GM12801 (cell line): ENCODE data around the gene HRCT1.

Experiments used
- CTCF ChIP-seq: IDR thresholded peaks from one replicate; pipeline ENCODE4 v1.5.1; 2011; ENCODE audit warnings: control low read depth; ENCODE audit not compliant: insufficient read length; ENCODE audit errors: extremely low read depth

Gene HRCT1

GRCh38 chr9:35909274-35909673, 3.3 kb downstream of the HRCT1 start, which contains the start of gene SPAAR:
Gene SPAAR, plus strand, starts transcription at chr9:35909490. Its CDS starts 974 bp downstream, at chr9:35910464.
- TF ChIP-seq CTCF = no peak

DNA sequence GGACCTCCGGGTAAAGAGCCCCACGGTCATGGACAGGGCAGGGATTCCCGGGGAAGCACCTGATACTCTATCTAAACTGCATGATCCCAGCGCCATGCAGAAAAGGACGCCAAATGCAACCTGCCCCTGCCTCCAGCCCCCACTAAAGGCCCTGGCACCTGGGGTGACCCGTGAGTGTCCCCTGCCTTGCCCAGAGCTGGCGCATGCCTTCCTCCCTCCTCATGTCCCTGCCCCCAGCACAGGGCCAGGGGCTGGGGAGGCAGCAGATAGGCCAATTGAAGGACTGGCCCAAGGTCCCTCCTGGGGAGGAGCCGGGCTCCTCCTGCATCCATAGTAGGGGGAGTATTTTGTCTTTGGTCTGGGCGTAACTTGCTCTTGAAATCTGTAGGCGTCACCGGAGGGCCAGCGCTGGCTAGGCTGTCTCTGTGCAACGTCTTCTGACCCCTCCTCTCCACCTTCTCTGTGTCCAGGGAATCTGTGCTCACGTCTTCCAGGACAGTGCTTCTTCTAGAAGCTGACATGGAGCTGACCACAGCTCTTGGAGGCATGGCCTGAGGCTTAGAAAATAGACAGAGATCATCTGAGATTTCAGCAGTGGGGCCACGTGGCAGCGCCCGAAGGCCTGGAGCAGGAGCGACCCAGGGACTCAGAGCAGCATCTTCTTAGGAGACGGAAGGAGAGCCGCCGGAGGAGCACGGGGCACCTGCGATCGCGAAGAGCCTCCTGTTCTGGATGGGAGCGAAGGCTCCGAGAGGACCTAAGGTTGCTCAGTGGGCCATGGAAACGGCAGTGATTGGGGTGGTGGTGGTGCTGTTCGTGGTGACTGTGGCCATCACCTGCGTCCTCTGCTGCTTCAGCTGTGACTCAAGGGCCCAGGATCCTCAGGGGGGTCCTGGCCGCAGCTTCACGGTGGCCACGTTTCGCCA, 3.9 kb downstream of the HRCT1 start:
- no peak for TF ChIP-seq CTCF

- TF ChIP-seq CTCF = no peak
Measured at GRCh38 chr9:35910613-35911359, 4.8 kb downstream of the HRCT1 start.

DNA sequence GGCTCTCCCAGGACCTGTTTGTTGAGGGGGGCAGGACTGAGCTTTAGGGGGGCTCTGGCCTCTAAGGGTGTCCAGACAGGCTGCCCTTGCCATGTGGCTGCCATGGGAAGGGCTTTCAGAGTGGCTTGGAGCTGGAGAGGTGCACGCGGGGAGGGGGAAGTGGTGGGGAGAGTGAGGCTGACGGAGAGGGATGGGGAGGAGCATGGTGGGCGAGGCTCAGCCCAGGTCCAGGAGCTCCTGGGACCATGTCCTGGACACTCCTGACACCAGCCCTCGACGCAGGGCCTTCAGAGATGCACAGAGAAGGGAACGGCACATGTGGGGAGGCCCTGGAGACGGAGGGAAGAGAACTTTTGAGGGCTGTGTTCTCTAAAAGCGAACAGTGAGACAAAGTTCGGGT, 5.7 kb downstream of the HRCT1 start:
- no peak for TF ChIP-seq CTCF

- TF ChIP-seq CTCF = no peak
Measured at GRCh38 chr9:35912791-35913400, 6.9 kb downstream of the HRCT1 start.

DNA sequence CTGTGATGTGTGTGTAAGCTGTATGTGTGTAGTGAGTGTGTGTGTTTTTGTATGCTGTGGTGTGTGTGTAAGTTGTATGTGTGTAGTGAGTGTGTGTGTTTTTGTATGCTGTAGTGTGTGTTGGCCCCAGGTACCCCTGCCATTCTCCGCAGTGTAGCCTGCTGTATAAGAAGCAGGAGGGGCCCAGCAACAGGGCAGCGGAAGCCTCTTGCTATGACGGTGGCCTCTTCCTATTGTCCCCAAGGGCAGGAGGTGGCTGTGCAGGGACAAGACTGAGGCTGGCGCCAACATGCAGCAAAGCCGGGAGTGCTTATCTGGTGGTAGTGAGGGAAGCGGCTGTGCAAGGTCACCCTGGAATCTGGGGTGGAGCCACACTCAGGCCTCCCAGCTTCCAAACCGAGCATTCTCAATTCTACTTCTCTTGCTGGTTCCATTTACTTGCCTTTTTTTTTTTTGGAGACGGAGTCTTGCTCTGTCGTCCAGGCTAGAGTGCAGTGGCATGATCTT, 8.4 kb downstream of the HRCT1 start:
- no peak for TF ChIP-seq CTCF
